Kidney (tissue), 14 donors: ENCODE data around the gene GPR150. TPM values are rescaled to one million over a fixed set of nuclear protein-coding genes. Genes with fewer than 3 reads are reported as not detected.
A peak's percentile ranks its signal among the peaks of the same experiment; 100 is the strongest.

Experiments used
- DNase-seq, 5 donors: peaks; one replicate each; pipeline ENCODE4 v3.0.0-alpha.2; 2013 to 2020
- FAIRE-seq: peaks from 2 replicates; lab custom pipeline; 2012; peaks lifted over from hg19 to GRCh38; lab: Jason Lieb, UNC
- H3K27ac ChIP-seq, 2 donors: one replicate each; pipeline ENCODE4 v1.7.0; 2013; ENCODE audit warnings: low read depth in 2 of 2, low read length in 2 of 2, inconsistent platforms in 1 of 2
- H3K27me3 ChIP-seq: one replicate; pipeline ENCODE4 v1.7.1; 2013; ENCODE audit warnings: low read length, inconsistent platforms; ENCODE audit not compliant: control insufficient read depth, insufficient read depth
- H3K36me3 ChIP-seq, 3 donors: one replicate each; pipeline versions ENCODE4 v1.7.0 to v1.7.1; 2013; ENCODE audit warnings: low read length in 3 of 3, control low read depth in 1 of 3, inconsistent platforms in 1 of 3; ENCODE audit not compliant: insufficient read depth in 3 of 3, control insufficient read depth in 2 of 3
- H3K4me1 ChIP-seq, 3 donors: one replicate each; pipeline versions ENCODE4 v1.7.0 to v1.7.1; 2013; ENCODE audit warnings: low read length in 3 of 3, inconsistent platforms in 1 of 3, low read depth in 1 of 3; ENCODE audit not compliant: control insufficient read depth in 2 of 3, insufficient read depth in 2 of 3
- H3K4me3 ChIP-seq, 3 donors: one replicate each; pipeline versions ENCODE4 v1.7.0 to v1.8.1; 2013; ENCODE audit warnings: low read length in 3 of 3, control low read depth in 1 of 3, inconsistent platforms in 1 of 3
- H3K9ac ChIP-seq, 3 donors: one replicate each; pipeline versions ENCODE4 v1.7.0 to v1.7.1; 2013; ENCODE audit warnings: low read length in 3 of 3, control low read depth in 1 of 3, inconsistent platforms in 1 of 3
- H3K9me3 ChIP-seq, 3 donors: one replicate each; pipeline versions ENCODE4 v1.7.0 to v1.7.1; 2013; ENCODE audit warnings: low read length in 3 of 3, control low read depth in 1 of 3, inconsistent platforms in 1 of 3; ENCODE audit not compliant: control insufficient read depth in 2 of 3, insufficient read depth in 1 of 3
- intact Hi-C: fragments of 100-400 bp; cut with DNase I; formaldehyde crosslinking; loops from one replicate; pipeline ENCODE4 v1.11.1; 2022
- polyA plus RNA-seq: library from polyadenylated mRNA; stranded (reverse); fragments of 350-450 nt; fragmentation: Illumina TruSeq; extraction: RNeasy Lipid Tissue Mini Kit (QIAGEN cat#74804); gene quantifications from one replicate; pipeline ENCODE4 v1.2.3, GENCODE V29; 2014; ENCODE audit warnings: low read depth, low replicate concordance; ENCODE audit not compliant: insufficient read depth
- total RNA-seq: library from RNA; stranded (reverse); fragmentation: NEBNext Ultra II Directional; extraction: Animal tissue kit (Norgen Biotek cat#: 25700); gene quantifications from one replicate; pipeline ENCODE4 v1.2.1, GENCODE V29; 2021
- TF ChIP-seq, protein P1 (sequence below): IDR thresholded peaks from 3 replicates; pipeline ENCODE4 v1.5.1; 2012; ENCODE audit warnings: mild to moderate bottlenecking, moderate library complexity, borderline replicate concordance; ENCODE audit not compliant: insufficient read depth; ENCODE audit errors: extremely low read depth
- donor health status: control.
- donor health status: control.
- donor health status: control.
- donor health status: control.
- donor health status: control.
- donor health status: DM: yes; HTN: yes; CAD: no.
- donor health status: Normal renal cell carcinoma (clear cell type).

The GPR150 gene
- total and polyA plus RNA-seq, 2 donors from 2014 or later, result 0.16 to 0.19 TPM

DNA sequence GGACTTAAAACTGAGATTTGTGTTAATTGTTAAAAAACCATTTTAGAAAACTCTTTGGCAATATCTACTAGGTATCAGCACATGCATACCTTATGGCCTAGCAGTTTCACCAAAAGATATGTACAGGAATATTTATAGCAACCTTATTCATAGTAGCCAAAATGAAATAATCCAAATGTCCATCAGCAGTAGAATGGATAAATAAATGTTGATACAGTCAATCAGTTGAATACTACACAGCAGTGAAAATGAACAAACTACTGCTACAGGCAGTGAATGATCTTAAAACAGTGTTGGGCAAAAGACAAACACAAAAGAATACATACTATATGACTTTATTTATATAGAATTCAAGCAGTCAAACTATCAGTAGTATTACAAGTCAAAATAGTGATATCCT is 43.1 kb downstream of the GPR150 start:
- no peak overlapping the region for H3K27ac ChIP-seq
- no peak overlapping the region for H3K9ac ChIP-seq
- TF ChIP-seq, protein P1, sequence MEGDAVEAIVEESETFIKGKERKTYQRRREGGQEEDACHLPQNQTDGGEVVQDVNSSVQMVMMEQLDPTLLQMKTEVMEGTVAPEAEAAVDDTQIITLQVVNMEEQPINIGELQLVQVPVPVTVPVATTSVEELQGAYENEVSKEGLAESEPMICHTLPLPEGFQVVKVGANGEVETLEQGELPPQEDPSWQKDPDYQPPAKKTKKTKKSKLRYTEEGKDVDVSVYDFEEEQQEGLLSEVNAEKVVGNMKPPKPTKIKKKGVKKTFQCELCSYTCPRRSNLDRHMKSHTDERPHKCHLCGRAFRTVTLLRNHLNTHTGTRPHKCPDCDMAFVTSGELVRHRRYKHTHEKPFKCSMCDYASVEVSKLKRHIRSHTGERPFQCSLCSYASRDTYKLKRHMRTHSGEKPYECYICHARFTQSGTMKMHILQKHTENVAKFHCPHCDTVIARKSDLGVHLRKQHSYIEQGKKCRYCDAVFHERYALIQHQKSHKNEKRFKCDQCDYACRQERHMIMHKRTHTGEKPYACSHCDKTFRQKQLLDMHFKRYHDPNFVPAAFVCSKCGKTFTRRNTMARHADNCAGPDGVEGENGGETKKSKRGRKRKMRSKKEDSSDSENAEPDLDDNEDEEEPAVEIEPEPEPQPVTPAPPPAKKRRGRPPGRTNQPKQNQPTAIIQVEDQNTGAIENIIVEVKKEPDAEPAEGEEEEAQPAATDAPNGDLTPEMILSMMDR, result no peak
- no peaks in the 10 kb centered on the region for H3K36me3 ChIP-seq
- no peaks in the 10 kb centered on the region for H3K9me3 ChIP-seq
- no peak overlapping the region for H3K4me3 ChIP-seq
- no peaks in the 10 kb centered on the region for H3K27me3 ChIP-seq
- FAIRE-seq, result no peak
- peaks cover 0 to 2% (median 0%) of the 10 kb centered on the region in 3 donors for H3K4me1 ChIP-seq
- DNase-seq, result no peak
- intact Hi-C loops, result no loop called here

DNA sequence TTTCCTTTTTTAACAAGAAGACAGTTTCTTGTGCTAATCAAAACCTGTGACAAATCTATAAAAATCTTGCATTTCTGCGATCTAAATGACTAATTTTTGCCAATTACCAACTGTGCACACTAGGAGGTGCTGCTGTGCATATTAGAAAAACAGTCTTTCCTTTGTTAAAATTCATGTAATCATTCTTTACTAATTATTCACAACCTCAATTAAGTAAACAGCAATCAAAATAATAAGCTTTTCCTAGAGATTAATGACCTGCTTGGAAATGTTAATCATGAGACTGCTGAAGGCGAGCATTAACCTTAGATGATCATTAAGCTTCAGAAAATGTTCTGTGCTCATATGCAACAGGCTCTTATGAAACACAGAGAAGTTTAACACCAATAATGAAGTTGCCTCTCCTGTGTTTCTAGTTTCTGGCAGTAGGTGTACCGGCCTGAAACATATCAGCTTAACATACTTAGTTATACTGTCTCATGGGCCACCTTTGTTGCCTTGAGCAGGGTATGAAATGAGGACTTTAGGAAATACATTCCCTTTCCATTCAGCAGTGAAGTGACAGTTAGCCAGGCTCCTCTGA is 44.4 kb downstream of the GPR150 start:
- Histone ChIP-seq H3K36me3 (no peaks in the 10 kb centered on the region), H3K4me1 (peaks cover 0 to 2% (median 0%) of the 10 kb centered on the region in 3 donors), H3K4me3 (no peak overlapping the region), H3K9ac (no peak overlapping the region), H3K27me3 (no peaks in the 10 kb centered on the region), H3K27ac (peak overlapping the region in 1 of 2 donors; percentile 66), H3K9me3 (no peaks in the 10 kb centered on the region)
- TF ChIP-seq, protein P1, result peak; percentile 79
- intact Hi-C loops, result no loop called here
- DNase-seq, result peak in 2 of 5 donors; percentile 60 to 69
- peak; percentile 98 for FAIRE-seq

DNA sequence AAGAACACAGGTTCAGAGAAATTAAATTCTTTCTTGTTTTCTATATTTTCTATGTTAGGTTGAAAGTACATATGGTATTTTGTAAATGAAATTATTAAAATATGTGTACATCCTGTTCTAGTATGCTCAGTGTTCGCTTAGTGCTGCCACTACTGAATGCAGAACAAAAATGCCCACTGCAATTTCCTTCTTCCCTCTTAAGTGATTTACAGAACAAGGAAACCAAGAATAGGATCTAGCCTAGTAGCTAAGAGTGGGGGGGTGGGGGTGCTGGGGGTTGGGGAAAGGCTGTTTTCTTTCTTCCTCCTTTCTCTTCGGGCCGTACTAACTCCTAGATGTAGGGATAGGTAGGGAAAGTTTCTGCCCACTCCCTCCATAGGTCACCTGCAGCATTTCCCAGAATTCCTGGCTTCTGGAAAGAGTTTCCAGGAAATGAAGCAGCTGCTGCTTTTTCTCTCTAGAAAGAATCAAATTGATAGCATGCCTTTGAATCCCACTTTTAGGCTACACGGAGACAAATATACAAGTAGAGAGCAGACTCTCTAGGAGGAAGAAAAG is 47.3 kb downstream of the GPR150 start:
- intact Hi-C loops, result no loop called here
- no peak overlapping the region for H3K27ac ChIP-seq

More for the DNA sequence above, 47.3 kb downstream of the GPR150 start:
- no peak overlapping the region for H3K9ac ChIP-seq
- DNase-seq, result no peak
- H3K9me3 ChIP-seq, result no peaks in the 10 kb centered on the region
- no peaks in the 10 kb centered on the region for H3K36me3 ChIP-seq
- TF ChIP-seq, protein P1, result no peak
- peaks cover 0 to 2% (median 0%) of the 10 kb centered on the region in 3 donors for H3K4me1 ChIP-seq
- no peak for FAIRE-seq
- no peaks in the 10 kb centered on the region for H3K27me3 ChIP-seq
- no peak overlapping the region for H3K4me3 ChIP-seq
